HepG2 (cell line): ENCODE measurements around the gene MEX3A. TPM values are rescaled to one million over a fixed set of nuclear protein-coding genes. Genes with fewer than 3 reads are reported as not detected.

ENCODE experiments used
- BORCS8-MEF2B ChIP-seq: sonication (generic); formaldehyde crosslinking; IDR thresholded peaks from 2 replicates; pipeline ENCODE4 v1.8.0; 2022; ENCODE audit warnings: mild to moderate bottlenecking, missing genetic modification reagents
- CERS6 ChIP-seq: sonication (generic); formaldehyde crosslinking; IDR thresholded peaks from 2 replicates; pipeline ENCODE4 v1.5.0; 2020; ENCODE audit warnings: missing genetic modification reagents
- ELF4 ChIP-seq: sonication (generic); formaldehyde crosslinking; IDR thresholded peaks from 2 replicates; pipeline ENCODE4 v1.5.0; 2020; ENCODE audit warnings: missing genetic modification reagents, mild to moderate bottlenecking, moderate library complexity, borderline replicate concordance
- GTF2F1 ChIP-seq: fragments of 150-350 bp; IDR thresholded peaks from 2 replicates; pipeline ENCODE4 v1.6.1; 2014; ENCODE audit warnings: low read length
- NAIF1 ChIP-seq: sonication (generic); formaldehyde crosslinking; IDR thresholded peaks from 2 replicates; pipeline ENCODE4 v1.5.0; 2020; ENCODE audit warnings: mild to moderate bottlenecking, missing genetic modification reagents, borderline replicate concordance
- NFKB2 ChIP-seq: sonication (generic); formaldehyde crosslinking; IDR thresholded peaks from 2 replicates; pipeline ENCODE4 v1.4.0; 2020; ENCODE audit warnings: missing genetic modification reagents, borderline replicate concordance
- PHB2 ChIP-seq: fragments of 450-650 bp; IDR thresholded peaks from 2 replicates; pipeline ENCODE4 v1.6.1; 2018; ENCODE audit not compliant: partially characterized antibody
- RBM22 ChIP-seq: fragments of 200-400 bp; formaldehyde crosslinking; optimal IDR thresholded peaks from 2 replicates; pipeline ENCODE3; 2017; ENCODE audit warnings: mild to moderate bottlenecking, low read length, moderate library complexity
- SRSF1 ChIP-seq: fragments of 200-400 bp; formaldehyde crosslinking; optimal IDR thresholded peaks from 2 replicates; pipeline ENCODE3; 2017; ENCODE audit warnings: mild to moderate bottlenecking, low read depth, low read length, moderate library complexity
- TFDP2 ChIP-seq: sonication (generic); formaldehyde crosslinking; IDR thresholded peaks from 2 replicates; pipeline ENCODE4 v1.4.0; 2020; ENCODE audit warnings: missing genetic modification reagents
- ZBTB4 ChIP-seq: sonication (generic); formaldehyde crosslinking; IDR thresholded peaks from 2 replicates; pipeline ENCODE4 v1.4.0; 2020; ENCODE audit warnings: missing genetic modification reagents, mild to moderate bottlenecking, borderline replicate concordance
- ZNF646 ChIP-seq: sonication (generic); formaldehyde crosslinking; IDR thresholded peaks from 2 replicates; pipeline ENCODE4 v1.9.0; 2021; ENCODE audit warnings: mild to moderate bottlenecking, missing genetic modification reagents
- ZNF83 ChIP-seq: sonication (generic); formaldehyde crosslinking; IDR thresholded peaks from 2 replicates; pipeline ENCODE4 v1.4.0; 2020; ENCODE audit warnings: missing genetic modification reagents, mild to moderate bottlenecking, borderline replicate concordance
- polyA plus RNA-seq, 8 experiments: library from polyadenylated mRNA; depleted of rRNA in 3 of 8; stranded (reverse) in 7 of 8; unstranded in 1 of 8; fragments of >200 nt; fragmentation: Illumina TruSeq in 4 of 8; extraction: Trizol in 4 of 8; gene quantifications; 2 replicates each; pipeline versions ENCODE4 v1.2.1 to v1.2.3, GENCODE V29; 2011 to 2016; ENCODE audit warnings: low read depth in 4 of 8, missing spikeins in 1 of 8, mixed read lengths in 1 of 8; ENCODE audit not compliant: insufficient read depth in 1 of 8
- total RNA-seq, 5 experiments: library from RNA; depleted of rRNA; stranded (reverse); fragments of >200 nt; fragmentation: Illumina TruSeq; extraction: Trizol; gene quantifications; 2 replicates each; pipeline ENCODE4 v1.2.3, GENCODE V29; 2016; ENCODE audit warnings: low read depth in 1 of 5
- TF ChIP-seq, protein P1 (sequence below), 2 experiments: fragments of 450-650 bp in 1 of 2; sonication (generic) in 1 of 2; formaldehyde crosslinking; IDR thresholded peaks; 2 replicates each; pipeline versions ENCODE4 v1.5.0 to v1.8.0; 2020 to 2022; ENCODE audit warnings: mild to moderate bottlenecking in 1 of 2, missing genetic modification reagents in 1 of 2

MEX3A gene
- total and polyA plus RNA-seq, 2 of the 13 experiments (the other 11 are each of a cell fraction or from before 2014, with no cell fraction given) = 7.6 to 9.1 TPM

GRCh38 chr1:156114101-156114918, 32.0 kb upstream of the MEX3A start, which contains the start of gene LMNA (continued):
- no peak; the same call in 1 of the 2 replicates for TF ChIP-seq CERS6 (CRISPR knock-in tag)
- no peak for TF ChIP-seq SRSF1
- TF ChIP-seq ZNF646 (CRISPR knock-in tag) = no peak
- TF ChIP-seq, protein P1, sequence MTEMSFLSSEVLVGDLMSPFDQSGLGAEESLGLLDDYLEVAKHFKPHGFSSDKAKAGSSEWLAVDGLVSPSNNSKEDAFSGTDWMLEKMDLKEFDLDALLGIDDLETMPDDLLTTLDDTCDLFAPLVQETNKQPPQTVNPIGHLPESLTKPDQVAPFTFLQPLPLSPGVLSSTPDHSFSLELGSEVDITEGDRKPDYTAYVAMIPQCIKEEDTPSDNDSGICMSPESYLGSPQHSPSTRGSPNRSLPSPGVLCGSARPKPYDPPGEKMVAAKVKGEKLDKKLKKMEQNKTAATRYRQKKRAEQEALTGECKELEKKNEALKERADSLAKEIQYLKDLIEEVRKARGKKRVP (CRISPR knock-in tag; IDR thresholded peaks at IDR 0.05) = no peak
- no peak; the same call in 1 of the 2 replicates for TF ChIP-seq NFKB2 (CRISPR knock-in tag)
- TF ChIP-seq ZBTB4 (CRISPR knock-in tag) = no peak
- TF ChIP-seq GTF2F1 = no peak
- TF ChIP-seq ELF4 (CRISPR knock-in tag) = no peak
- TF ChIP-seq TFDP2 (CRISPR knock-in tag) = peak; percentile 51; the same call in 1 of the 2 replicates
- TF ChIP-seq BORCS8-MEF2B (CRISPR knock-in tag) = no peak
- TF ChIP-seq RBM22 = no peak
- no peak for TF ChIP-seq NAIF1 (CRISPR knock-in tag)
- TF ChIP-seq ZNF83 (CRISPR knock-in tag) = no peak
- no peak for TF ChIP-seq PHB2
